HEK293 (cell line): ENCODE results near the gene SCNN1A.

Experiments used
- CTCF ChIA-PET: fragments of 350-600 bp; formaldehyde crosslinking; extraction: SDS; loops from one replicate; lab custom pipeline; 2021; ENCODE audit warnings: antibody characterized with exemption; lab: Yijun Ruan, JAX
- POLR2A ChIA-PET: fragments of 300-600 bp; formaldehyde crosslinking; extraction: SDS; loops from one replicate; lab custom pipeline; 2020; ENCODE audit warnings: antibody characterized with exemption, inconsistent platforms; lab: Yijun Ruan, JAX
- H3K27ac ChIP-seq: fragments of 200-500 bp; sonication (Bioruptor generic); 2 replicates; pipeline ENCODE4 v1.5.1; 2014; ENCODE audit warnings: low read depth, low read length, control low read depth, inconsistent platforms; ENCODE audit errors: extremely low read depth
- H3K36me3 ChIP-seq, 2 experiments: fragments of 200-500 bp in 1 of 2; sonication (Bioruptor generic) in 1 of 2; 1 replicate in 1 of 2; 2 replicates in 1 of 2; pipeline ENCODE4 v1.5.1; 2014 to 2017; ENCODE audit warnings: inconsistent platforms in 2 of 2, low read length in 2 of 2; ENCODE audit not compliant: control insufficient read depth in 2 of 2, insufficient read depth in 1 of 2
- H3K4me1 ChIP-seq: fragments of 200-500 bp; sonication (Bioruptor generic); 2 replicates; pipeline ENCODE4 v1.5.1; 2014; ENCODE audit warnings: mild to moderate bottlenecking, low read length, inconsistent platforms; ENCODE audit not compliant: control insufficient read depth, insufficient read depth
- H3K4me3 ChIP-seq: 2 replicates; pipeline ENCODE4 v1.5.1; 2011; ENCODE audit warnings: low read depth, mild to moderate bottlenecking, control low read depth, low read length, moderate library complexity
- H3K9me3 ChIP-seq: fragments of 200-500 bp; sonication (Bioruptor generic); 2 replicates; pipeline ENCODE4 v1.5.1; 2014; ENCODE audit warnings: low read depth, low read length, inconsistent platforms; ENCODE audit not compliant: control insufficient read depth, insufficient read depth
- FEZF1 ChIP-seq: fragments of 450-650 bp; formaldehyde crosslinking; IDR thresholded peaks from 2 replicates; pipeline ENCODE4 v1.5.1; 2016; ENCODE audit warnings: missing biosample characterization, missing genetic modification characterization
- GLI2 ChIP-seq: fragments of 450-650 bp; formaldehyde crosslinking; IDR thresholded peaks from 2 replicates; pipeline ENCODE4; 2017; ENCODE audit warnings: missing biosample characterization, missing genetic modification characterization, low read depth, borderline replicate concordance
- HOXC10 ChIP-seq: sonication (generic); formaldehyde crosslinking; IDR thresholded peaks from 2 replicates; pipeline ENCODE4 v1.8.1; 2023; ENCODE audit warnings: mild to moderate bottlenecking, missing genetic modification reagents
- SCRT1 ChIP-seq: fragments of 450-650 bp; formaldehyde crosslinking; IDR thresholded peaks from 2 replicates; pipeline ENCODE4 v1.5.1; 2016; ENCODE audit warnings: missing biosample characterization, missing genetic modification characterization, borderline replicate concordance
- SCRT2 ChIP-seq: fragments of 450-650 bp; formaldehyde crosslinking; IDR thresholded peaks from 2 replicates; pipeline ENCODE4 v1.5.1; 2016; ENCODE audit warnings: missing biosample characterization, missing genetic modification characterization
- TCF7L2 ChIP-seq: IDR thresholded peaks from 2 replicates; pipeline ENCODE4 v1.6.1; 2011; ENCODE audit warnings: low read depth, mild to moderate bottlenecking, inconsistent platforms, low read length, moderate library complexity, borderline replicate concordance
- YY2 ChIP-seq: fragments of 450-650 bp; formaldehyde crosslinking; IDR thresholded peaks from 2 replicates; pipeline ENCODE4 v1.5.1; 2016; ENCODE audit warnings: missing biosample characterization, missing genetic modification characterization
- ZBTB21 ChIP-seq: fragments of 450-650 bp; formaldehyde crosslinking; IDR thresholded peaks from 2 replicates; pipeline ENCODE4 v1.5.1; 2017; ENCODE audit warnings: missing biosample characterization, missing genetic modification characterization
- ZNF16 ChIP-seq: fragments of 450-650 bp; formaldehyde crosslinking; IDR thresholded peaks from 2 replicates; pipeline ENCODE4 v1.5.1; 2016; ENCODE audit warnings: low read depth, missing biosample characterization, missing genetic modification characterization
- ZNF2 ChIP-seq: fragments of 450-650 bp; formaldehyde crosslinking; IDR thresholded peaks from 2 replicates; pipeline ENCODE4 v1.5.1; 2016; ENCODE audit warnings: missing biosample characterization, missing genetic modification characterization
- ZNF211 ChIP-seq: fragments of 450-650 bp; formaldehyde crosslinking; IDR thresholded peaks from 2 replicates; pipeline ENCODE4 v1.5.1; 2016; ENCODE audit warnings: low read depth, missing biosample characterization, missing genetic modification characterization
- ZNF549 ChIP-seq: fragments of 450-650 bp; IDR thresholded peaks from 2 replicates; pipeline ENCODE4 v1.5.1; 2018; ENCODE audit warnings: missing biosample characterization, missing genetic modification characterization, mild to moderate bottlenecking, inconsistent platforms, moderate library complexity
- ZNF610 ChIP-seq: fragments of 450-650 bp; formaldehyde crosslinking; IDR thresholded peaks from 2 replicates; pipeline ENCODE4 v1.5.1; 2016; ENCODE audit warnings: missing biosample characterization, missing genetic modification characterization, borderline replicate concordance
- ZNF664 ChIP-seq: fragments of 450-650 bp; formaldehyde crosslinking; IDR thresholded peaks from 2 replicates; pipeline ENCODE4 v1.5.1; 2016; ENCODE audit warnings: missing biosample characterization, missing genetic modification characterization
- ZNF776 ChIP-seq: fragments of 450-650 bp; formaldehyde crosslinking; IDR thresholded peaks from 2 replicates; pipeline ENCODE4 v1.5.0; 2017; ENCODE audit warnings: missing biosample characterization, missing genetic modification characterization, borderline replicate concordance
- ZNF791 ChIP-seq: fragments of 450-650 bp; formaldehyde crosslinking; IDR thresholded peaks from 2 replicates; pipeline ENCODE4 v1.5.1; 2016; ENCODE audit warnings: missing biosample characterization, missing genetic modification characterization
- ZXDB ChIP-seq: fragments of 450-650 bp; formaldehyde crosslinking; IDR thresholded peaks from 2 replicates; pipeline ENCODE4 v1.5.1; 2016; ENCODE audit warnings: missing biosample characterization, missing genetic modification characterization
- TF ChIP-seq, protein P1 (sequence below): sonication (generic); formaldehyde crosslinking; IDR thresholded peaks from 2 replicates; pipeline ENCODE4 v1.8.1; 2022; ENCODE audit warnings: mild to moderate bottlenecking, moderate library complexity, missing genetic modification reagents
- TF ChIP-seq, protein P2 (sequence below): fragments of 450-650 bp; formaldehyde crosslinking; optimal IDR thresholded peaks from 2 replicates; pipeline ENCODE3; 2016; ENCODE audit warnings: missing biosample characterization, mild to moderate bottlenecking, missing genetic modification characterization
- TF ChIP-seq, protein P3 (sequence below): fragments of 450-650 bp; formaldehyde crosslinking; IDR thresholded peaks from 2 replicates; pipeline ENCODE4 v1.5.1; 2016; ENCODE audit warnings: missing biosample characterization, missing genetic modification characterization
- TF ChIP-seq, protein P4 (sequence below): fragments of 450-650 bp; formaldehyde crosslinking; IDR thresholded peaks from 2 replicates; pipeline ENCODE4 v1.5.1; 2016; ENCODE audit warnings: missing biosample characterization, missing genetic modification characterization
- TF ChIP-seq, protein P5 (sequence below): fragments of 450-650 bp; formaldehyde crosslinking; IDR thresholded peaks from 2 replicates; pipeline ENCODE4 v1.5.1; 2016; ENCODE audit warnings: missing biosample characterization, missing genetic modification characterization
- TF ChIP-seq, protein P6 (sequence below): fragments of 450-650 bp; formaldehyde crosslinking; IDR thresholded peaks from 2 replicates; pipeline ENCODE4 v1.5.1; 2016; ENCODE audit warnings: missing biosample characterization, missing genetic modification characterization
- TF ChIP-seq, protein P7 (sequence below): fragments of 450-650 bp; formaldehyde crosslinking; IDR thresholded peaks from 2 replicates; pipeline ENCODE4 v1.5.1; 2016; ENCODE audit warnings: missing biosample characterization, missing genetic modification characterization

The SCNN1A gene

DNA sequence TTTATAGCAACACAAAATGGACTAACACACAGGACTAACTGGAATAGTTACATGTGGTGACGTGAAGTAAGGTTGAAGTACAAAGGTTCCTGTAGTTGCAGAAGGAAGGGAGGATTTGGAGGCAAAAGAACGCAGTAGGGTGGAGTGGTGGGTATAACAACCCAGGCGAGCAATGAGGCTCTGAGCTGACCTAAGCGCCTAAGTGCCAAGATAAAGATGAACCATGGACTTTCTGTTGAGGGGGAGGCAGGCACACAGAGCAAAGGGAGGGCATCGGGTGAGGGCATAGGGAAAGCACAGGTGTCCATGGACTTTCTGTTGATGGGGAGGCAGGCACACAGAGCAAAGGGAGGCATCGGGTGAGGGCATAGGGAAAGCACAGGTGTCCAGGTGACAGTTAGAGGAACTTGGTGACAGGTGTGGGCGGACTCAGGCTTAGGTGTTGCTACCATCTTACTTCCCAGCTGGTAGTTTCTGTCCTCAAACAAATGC lies 15.2 kb downstream of the SCNN1A start:
- POLR2A ChIA-PET = no interaction called here
- Histone ChIP-seq H3K9me3 (no peaks in the 10 kb centered on the region), H3K4me1 (peaks cover 4% of the 10 kb centered on the region), H3K27ac (no peak overlapping the region), H3K36me3 (no peaks in the 10 kb centered on the region), H3K4me3 (no peak overlapping the region)
- CTCF ChIA-PET = interaction anchor here (0.6 to 0.8 kb wide), 2 partner anchors 11 to 23 kb away, joined by 3 read pairs; no protein-coding TSS in a partner anchor
- TF ChIP-seq GLI2 (tag by site-specific recombination) (no peak), SCRT1 (tag by site-specific recombination) (no peak), ZNF664 (tag by site-specific recombination) (no peak), HOXC10 (no peak), ZNF791 (tag by site-specific recombination) (no peak), ZXDB (tag by site-specific recombination) (no peak), ZBTB21 (tag by site-specific recombination) (no peak), SCRT2 (tag by site-specific recombination) (no peak), TCF7L2 (no peak)
- TF ChIP-seq, protein P1, sequence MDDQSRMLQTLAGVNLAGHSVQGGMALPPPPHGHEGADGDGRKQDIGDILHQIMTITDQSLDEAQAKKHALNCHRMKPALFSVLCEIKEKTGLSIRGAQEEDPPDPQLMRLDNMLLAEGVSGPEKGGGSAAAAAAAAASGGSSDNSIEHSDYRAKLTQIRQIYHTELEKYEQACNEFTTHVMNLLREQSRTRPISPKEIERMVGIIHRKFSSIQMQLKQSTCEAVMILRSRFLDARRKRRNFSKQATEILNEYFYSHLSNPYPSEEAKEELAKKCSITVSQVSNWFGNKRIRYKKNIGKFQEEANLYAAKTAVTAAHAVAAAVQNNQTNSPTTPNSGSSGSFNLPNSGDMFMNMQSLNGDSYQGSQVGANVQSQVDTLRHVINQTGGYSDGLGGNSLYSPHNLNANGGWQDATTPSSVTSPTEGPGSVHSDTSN (CRISPR knock-in tag) = no peak

DNA sequence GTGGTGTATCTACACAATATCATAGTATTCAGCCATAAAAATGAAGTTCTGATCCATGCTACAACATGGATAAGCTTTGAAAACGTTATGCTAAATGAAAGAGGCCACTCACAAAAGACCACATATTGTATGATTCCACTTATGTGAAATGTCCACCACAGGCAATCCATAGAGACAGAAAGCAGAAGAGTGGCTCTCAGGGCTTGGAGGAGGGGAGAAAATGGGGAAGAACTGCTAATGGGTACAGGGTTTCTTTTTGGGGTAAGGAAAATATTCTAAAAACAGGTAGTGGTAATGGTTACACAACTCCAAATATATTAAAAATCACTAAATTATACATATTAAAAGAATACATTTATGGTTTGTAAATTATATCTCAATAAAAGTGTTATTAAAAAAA lies 16.5 kb downstream of the SCNN1A start:
- POLR2A ChIA-PET = interaction anchor here (0.7 to 1.3 kb wide), 2 partner anchors 111 to 142 kb away, joined by 4 to 6 read pairs; partner anchors contain the start of gene VAMP1
- CTCF ChIA-PET = interaction anchor here (0.7 to 1.2 kb wide), 2 partner anchors 34 to 39 kb away, joined by 3 read pairs; no protein-coding TSS in a partner anchor
- Histone ChIP-seq H3K4me3 (no peak overlapping the region), H3K4me1 (peaks cover 4% of the 10 kb centered on the region), H3K36me3 (no peaks in the 10 kb centered on the region), H3K9me3 (no peaks in the 10 kb centered on the region), H3K27ac (no peak overlapping the region)
- no peak for TF ChIP-seq ZNF549 (tag by site-specific recombination)
- no peak for TF ChIP-seq ZNF776 (tag by site-specific recombination)
- no peak for TF ChIP-seq ZNF211 (tag by site-specific recombination)
- no peak for TF ChIP-seq FEZF1
- TF ChIP-seq YY2 (tag by site-specific recombination) = no peak
- TF ChIP-seq ZNF2 = no peak
- TF ChIP-seq, protein P2, sequence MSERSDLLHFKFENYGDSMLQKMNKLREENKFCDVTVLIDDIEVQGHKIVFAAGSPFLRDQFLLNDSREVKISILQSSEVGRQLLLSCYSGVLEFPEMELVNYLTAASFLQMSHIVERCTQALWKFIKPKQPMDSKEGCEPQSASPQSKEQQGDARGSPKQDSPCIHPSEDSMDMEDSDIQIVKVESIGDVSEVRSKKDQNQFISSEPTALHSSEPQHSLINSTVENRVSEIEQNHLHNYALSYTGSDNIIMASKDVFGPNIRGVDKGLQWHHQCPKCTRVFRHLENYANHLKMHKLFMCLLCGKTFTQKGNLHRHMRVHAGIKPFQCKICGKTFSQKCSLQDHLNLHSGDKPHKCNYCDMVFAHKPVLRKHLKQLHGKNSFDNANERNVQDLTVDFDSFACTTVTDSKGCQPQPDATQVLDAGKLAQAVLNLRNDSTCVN (tag by site-specific recombination) = no peak
- TF ChIP-seq, protein P3, sequence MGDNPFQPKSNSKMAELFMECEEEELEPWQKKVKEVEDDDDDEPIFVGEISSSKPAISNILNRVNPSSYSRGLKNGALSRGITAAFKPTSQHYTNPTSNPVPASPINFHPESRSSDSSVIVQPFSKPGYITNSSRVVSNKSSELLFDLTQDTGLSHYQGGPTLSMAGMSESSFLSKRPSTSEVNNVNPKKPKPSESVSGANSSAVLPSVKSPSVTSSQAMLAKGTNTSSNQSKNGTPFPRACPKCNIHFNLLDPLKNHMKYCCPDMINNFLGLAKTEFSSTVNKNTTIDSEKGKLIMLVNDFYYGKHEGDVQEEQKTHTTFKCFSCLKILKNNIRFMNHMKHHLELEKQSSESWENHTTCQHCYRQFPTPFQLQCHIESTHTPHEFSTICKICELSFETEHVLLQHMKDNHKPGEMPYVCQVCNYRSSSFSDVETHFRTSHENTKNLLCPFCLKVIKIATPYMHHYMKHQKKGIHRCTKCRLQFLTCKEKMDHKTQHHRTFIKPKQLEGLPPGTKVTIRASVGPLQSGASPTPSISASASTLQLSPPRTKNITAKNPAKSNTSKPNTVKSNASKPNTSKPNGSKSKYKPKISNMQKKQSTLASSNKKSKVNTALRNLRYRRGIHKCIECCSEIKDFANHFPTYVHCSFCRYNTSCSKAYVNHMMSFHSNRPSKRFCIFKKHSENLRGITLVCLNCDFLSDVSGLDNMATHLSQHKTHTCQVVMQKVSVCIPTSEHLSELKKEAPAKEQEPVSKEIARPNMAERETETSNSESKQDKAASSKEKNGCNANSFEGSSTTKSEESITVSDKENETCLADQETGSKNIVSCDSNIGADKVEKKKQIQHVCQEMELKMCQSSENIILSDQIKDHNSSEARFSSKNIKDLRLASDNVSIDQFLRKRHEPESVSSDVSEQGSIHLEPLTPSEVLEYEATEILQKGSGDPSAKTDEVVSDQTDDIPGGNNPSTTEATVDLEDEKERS = no peak
- TF ChIP-seq ZNF610 (tag by site-specific recombination) = no peak
- TF ChIP-seq, protein P4, sequence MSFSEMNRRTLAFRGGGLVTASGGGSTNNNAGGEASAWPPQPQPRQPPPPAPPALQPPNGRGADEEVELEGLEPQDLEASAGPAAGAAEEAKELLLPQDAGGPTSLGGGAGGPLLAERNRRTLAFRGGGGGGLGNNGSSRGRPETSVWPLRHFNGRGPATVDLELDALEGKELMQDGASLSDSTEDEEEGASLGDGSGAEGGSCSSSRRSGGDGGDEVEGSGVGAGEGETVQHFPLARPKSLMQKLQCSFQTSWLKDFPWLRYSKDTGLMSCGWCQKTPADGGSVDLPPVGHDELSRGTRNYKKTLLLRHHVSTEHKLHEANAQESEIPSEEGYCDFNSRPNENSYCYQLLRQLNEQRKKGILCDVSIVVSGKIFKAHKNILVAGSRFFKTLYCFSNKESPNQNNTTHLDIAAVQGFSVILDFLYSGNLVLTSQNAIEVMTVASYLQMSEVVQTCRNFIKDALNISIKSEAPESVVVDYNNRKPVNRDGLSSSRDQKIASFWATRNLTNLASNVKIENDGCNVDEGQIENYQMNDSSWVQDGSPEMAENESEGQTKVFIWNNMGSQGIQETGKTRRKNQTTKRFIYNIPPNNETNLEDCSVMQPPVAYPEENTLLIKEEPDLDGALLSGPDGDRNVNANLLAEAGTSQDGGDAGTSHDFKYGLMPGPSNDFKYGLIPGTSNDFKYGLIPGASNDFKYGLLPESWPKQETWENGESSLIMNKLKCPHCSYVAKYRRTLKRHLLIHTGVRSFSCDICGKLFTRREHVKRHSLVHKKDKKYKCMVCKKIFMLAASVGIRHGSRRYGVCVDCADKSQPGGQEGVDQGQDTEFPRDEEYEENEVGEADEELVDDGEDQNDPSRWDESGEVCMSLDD (tag by site-specific recombination) = no peak
- TF ChIP-seq, protein P5, sequence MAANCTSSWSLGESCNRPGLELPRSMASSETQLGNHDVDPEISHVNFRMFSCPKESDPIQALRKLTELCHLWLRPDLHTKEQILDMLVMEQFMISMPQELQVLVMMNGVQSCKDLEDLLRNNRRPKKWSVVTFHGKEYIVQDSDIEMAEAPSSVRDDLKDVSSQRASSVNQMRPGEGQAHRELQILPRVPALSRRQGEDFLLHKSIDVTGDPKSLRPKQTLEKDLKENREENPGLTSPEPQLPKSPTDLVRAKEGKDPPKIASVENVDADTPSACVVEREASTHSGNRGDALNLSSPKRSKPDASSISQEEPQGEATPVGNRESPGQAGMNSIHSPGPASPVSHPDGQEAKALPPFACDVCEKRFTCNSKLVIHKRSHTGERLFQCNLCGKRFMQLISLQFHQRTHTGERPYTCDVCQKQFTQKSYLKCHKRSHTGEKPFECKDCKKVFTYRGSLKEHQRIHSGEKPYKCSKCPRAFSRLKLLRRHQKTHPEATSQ (tag by site-specific recombination) = no peak
- TF ChIP-seq, protein P6, sequence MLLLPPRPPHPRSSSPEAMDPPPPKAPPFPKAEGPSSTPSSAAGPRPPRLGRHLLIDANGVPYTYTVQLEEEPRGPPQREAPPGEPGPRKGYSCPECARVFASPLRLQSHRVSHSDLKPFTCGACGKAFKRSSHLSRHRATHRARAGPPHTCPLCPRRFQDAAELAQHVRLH = no peak
- TF ChIP-seq ZNF16 (tag by site-specific recombination) = no peak
- TF ChIP-seq, protein P7, sequence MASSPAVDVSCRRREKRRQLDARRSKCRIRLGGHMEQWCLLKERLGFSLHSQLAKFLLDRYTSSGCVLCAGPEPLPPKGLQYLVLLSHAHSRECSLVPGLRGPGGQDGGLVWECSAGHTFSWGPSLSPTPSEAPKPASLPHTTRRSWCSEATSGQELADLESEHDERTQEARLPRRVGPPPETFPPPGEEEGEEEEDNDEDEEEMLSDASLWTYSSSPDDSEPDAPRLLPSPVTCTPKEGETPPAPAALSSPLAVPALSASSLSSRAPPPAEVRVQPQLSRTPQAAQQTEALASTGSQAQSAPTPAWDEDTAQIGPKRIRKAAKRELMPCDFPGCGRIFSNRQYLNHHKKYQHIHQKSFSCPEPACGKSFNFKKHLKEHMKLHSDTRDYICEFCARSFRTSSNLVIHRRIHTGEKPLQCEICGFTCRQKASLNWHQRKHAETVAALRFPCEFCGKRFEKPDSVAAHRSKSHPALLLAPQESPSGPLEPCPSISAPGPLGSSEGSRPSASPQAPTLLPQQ (tag by site-specific recombination) = no peak
